ENCODE measurements around the gene PTEN. TPM values are rescaled to one million over a fixed set of nuclear protein-coding genes. Genes with fewer than 3 reads are reported as not detected.

PTEN gene
- total RNA-seq, 3 donors from 2014 or later, result 178 to 366 (median 186) TPM

DNA sequence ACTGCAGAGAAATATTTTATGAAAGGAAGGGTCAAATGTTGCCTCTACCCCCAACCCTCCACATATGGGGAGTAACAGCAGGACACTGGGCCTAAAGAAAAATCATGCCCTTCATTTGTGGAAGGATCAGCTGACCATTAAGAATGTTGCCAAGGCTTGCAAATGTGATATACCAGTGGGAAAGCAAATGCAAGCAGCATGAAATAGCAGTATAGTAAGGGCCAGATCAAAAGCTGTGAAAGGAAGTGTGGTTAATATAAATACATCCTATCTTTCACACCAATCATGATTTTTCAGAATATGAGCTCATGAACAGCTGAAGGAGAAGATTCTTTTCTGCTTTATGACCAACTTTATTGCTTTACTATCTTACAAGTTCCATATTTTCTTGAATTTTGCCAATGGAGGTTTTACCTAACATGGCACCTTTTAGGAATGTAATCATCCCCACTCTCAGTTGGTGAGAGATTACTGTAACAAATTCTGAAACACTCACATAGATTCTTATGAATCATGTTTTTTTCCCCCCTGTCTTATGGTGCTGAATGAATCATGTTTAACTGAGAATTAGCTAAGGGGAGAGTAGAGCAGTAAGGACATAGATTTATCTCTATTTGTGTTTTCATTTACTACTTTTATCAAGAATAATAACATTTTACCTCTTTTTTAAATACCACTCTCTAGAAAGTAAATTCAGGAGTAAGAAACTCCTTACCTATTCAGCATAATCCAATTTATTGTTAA lies 33.3 kb upstream of the PTEN start:
- H3K36me3 ChIP-seq, result no peaks in the 10 kb centered on the region
- no peak overlapping the region for H3K27ac ChIP-seq
- H3K4me1 ChIP-seq, result no peaks in the 10 kb centered on the region
- no peak overlapping the region for H3K4me3 ChIP-seq
- no peaks in the 10 kb centered on the region for H3K9me3 ChIP-seq
- H3K27me3 ChIP-seq, result no peaks in the 10 kb centered on the region
- intact Hi-C loops (cut with DNase I; ENCODE audit: low total_unique reads), result no loop called here
- TF ChIP-seq, protein P1, sequence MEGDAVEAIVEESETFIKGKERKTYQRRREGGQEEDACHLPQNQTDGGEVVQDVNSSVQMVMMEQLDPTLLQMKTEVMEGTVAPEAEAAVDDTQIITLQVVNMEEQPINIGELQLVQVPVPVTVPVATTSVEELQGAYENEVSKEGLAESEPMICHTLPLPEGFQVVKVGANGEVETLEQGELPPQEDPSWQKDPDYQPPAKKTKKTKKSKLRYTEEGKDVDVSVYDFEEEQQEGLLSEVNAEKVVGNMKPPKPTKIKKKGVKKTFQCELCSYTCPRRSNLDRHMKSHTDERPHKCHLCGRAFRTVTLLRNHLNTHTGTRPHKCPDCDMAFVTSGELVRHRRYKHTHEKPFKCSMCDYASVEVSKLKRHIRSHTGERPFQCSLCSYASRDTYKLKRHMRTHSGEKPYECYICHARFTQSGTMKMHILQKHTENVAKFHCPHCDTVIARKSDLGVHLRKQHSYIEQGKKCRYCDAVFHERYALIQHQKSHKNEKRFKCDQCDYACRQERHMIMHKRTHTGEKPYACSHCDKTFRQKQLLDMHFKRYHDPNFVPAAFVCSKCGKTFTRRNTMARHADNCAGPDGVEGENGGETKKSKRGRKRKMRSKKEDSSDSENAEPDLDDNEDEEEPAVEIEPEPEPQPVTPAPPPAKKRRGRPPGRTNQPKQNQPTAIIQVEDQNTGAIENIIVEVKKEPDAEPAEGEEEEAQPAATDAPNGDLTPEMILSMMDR (IDR thresholded peaks at IDR 0.05), result no peak
- DNase-seq (ENCODE audit: low spot score in 2 of 2), result no peak

- intact Hi-C loops (cut with DNase I; ENCODE audit: low total_unique reads), result no loop called here
- Histone ChIP-seq H3K27me3 (no peaks in the 10 kb centered on the region), H3K4me3 (no peak overlapping the region), H3K27ac (no peak overlapping the region), H3K9me3 (no peaks in the 10 kb centered on the region), H3K36me3 (no peaks in the 10 kb centered on the region), H3K4me1 (no peaks in the 10 kb centered on the region)
- DNase-seq (ENCODE audit: low spot score in 2 of 2), result no peak
- TF ChIP-seq POLR2A (IDR thresholded peaks at IDR 0.05) (no peak), POLR2AphosphoS5 (IDR thresholded peaks at IDR 0.05) (no peak)
- TF ChIP-seq, protein P1 (IDR thresholded peaks at IDR 0.05), result no peak
Measured at GRCh38 chr10:87836098-87836497, 27.3 kb upstream of the PTEN start.

- TF ChIP-seq POLR2AphosphoS5 (IDR thresholded peaks at IDR 0.05) (no peak), POLR2A (IDR thresholded peaks at IDR 0.05) (no peak)
- TF ChIP-seq, protein P1 (IDR thresholded peaks at IDR 0.05), result no peak
- Histone ChIP-seq H3K27ac (peak overlapping the region; percentile 53 to 57), H3K4me3 (no peak overlapping the region), H3K4me1 (no peaks in the 10 kb centered on the region), H3K27me3 (no peaks in the 10 kb centered on the region), H3K36me3 (no peaks in the 10 kb centered on the region), H3K9me3 (no peaks in the 10 kb centered on the region)
- intact Hi-C loops (cut with DNase I; ENCODE audit: low total_unique reads), result no loop called here
- no peak for DNase-seq (ENCODE audit: low spot score in 2 of 2)
Measured at GRCh38 chr10:87837445-87837844, 26.0 kb upstream of the PTEN start.

- H3K27me3 ChIP-seq, result no peaks in the 10 kb centered on the region
- intact Hi-C loops (cut with DNase I; ENCODE audit: low total_unique reads), result no loop called here
- TF ChIP-seq POLR2AphosphoS5 (IDR thresholded peaks at IDR 0.05) (no peak), POLR2A (IDR thresholded peaks at IDR 0.05) (no peak)
- TF ChIP-seq, protein P1 (IDR thresholded peaks at IDR 0.05), result no peak
Measured at GRCh38 chr10:87838650-87839049, 24.8 kb upstream of the PTEN start.

DNA sequence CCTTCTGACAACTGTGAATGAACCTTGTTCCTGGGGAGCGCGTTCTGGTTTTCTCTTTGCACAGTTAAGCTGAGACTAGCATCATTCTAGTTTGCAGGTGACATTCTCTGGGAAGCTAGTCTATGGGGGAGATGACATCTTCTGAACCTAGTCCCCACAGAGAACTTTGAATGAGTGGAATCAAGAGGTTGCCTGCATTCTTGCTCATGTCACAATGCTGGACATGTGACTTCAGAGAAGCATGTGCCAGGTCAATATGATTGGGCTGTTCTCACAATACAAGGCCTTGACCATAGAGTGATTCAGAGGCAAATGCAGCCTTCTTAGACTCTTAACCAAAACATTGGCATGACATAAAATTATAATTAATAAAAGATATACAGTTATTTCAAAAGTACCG lies 22.2 kb upstream of the PTEN start:
- Histone ChIP-seq H3K27ac (no peak overlapping the region), H3K27me3 (no peaks in the 10 kb centered on the region), H3K9me3 (no peaks in the 10 kb centered on the region), H3K4me1 (no peaks in the 10 kb centered on the region), H3K4me3 (no peak overlapping the region), H3K36me3 (no peaks in the 10 kb centered on the region)
- no peak for DNase-seq (ENCODE audit: low spot score in 2 of 2)
- TF ChIP-seq POLR2AphosphoS5 (IDR thresholded peaks at IDR 0.05) (no peak), POLR2A (IDR thresholded peaks at IDR 0.05) (no peak)
- TF ChIP-seq, protein P1 (IDR thresholded peaks at IDR 0.05), result no peak
- intact Hi-C loops (cut with DNase I; ENCODE audit: low total_unique reads), result no loop called here

More at GRCh38 chr10:87838650-87839049, 24.8 kb upstream of the PTEN start:
- Histone ChIP-seq H3K4me1 (no peaks in the 10 kb centered on the region), H3K4me3 (no peak overlapping the region), H3K36me3 (no peaks in the 10 kb centered on the region), H3K27ac (peak overlapping the region; percentile 57 to 71), H3K9me3 (no peaks in the 10 kb centered on the region)
- DNase-seq (ENCODE audit: low spot score in 2 of 2), result no peak

Measured in breast epithelium (tissue), 4 donors.